NCI-H748 (cell line): ENCODE data around the gene HES1.
A peak's percentile ranks its signal among the peaks of the same experiment; 100 is the strongest.
"Not testable (repeated sequence)": the region's sequence is repeated elsewhere in the genome, so short reads cannot be mapped to it uniquely, and the experiment has no call there.

Experiments
- DNase-seq: peaks from one replicate; lab custom pipeline; 2025; ENCODE audit not compliant: unreplicated experiment; lab: John Stamatoyannopoulos, UW

The HES1 gene

DNA sequence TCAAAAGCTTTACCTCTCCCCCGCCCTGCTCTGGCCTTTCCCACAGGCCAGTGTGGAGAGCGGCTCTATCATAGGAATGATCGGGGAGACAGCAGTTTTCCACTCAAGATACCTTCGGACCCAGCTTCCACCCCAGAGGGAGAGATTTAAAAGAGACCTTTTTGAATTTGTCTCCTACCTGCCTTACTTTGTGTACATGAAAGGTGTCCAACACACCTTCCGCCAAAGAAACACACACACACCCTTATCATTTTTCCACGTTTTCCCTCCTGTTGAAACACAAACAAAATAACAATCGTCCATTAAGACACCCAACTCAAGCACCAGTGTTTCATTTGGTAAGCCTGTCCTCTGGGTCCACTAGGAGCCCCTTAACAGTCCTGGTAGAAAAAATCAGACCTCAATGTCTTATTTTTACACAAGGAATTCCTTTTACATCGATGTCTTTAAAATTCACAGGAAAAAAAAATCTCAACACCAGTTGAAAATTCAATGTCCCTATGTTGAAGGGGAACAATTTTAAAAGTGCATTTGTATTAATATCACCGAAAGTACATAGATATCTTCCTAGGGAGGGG lies 4.0 kb downstream of the HES1 start:
- no peak for DNase-seq

DNA sequence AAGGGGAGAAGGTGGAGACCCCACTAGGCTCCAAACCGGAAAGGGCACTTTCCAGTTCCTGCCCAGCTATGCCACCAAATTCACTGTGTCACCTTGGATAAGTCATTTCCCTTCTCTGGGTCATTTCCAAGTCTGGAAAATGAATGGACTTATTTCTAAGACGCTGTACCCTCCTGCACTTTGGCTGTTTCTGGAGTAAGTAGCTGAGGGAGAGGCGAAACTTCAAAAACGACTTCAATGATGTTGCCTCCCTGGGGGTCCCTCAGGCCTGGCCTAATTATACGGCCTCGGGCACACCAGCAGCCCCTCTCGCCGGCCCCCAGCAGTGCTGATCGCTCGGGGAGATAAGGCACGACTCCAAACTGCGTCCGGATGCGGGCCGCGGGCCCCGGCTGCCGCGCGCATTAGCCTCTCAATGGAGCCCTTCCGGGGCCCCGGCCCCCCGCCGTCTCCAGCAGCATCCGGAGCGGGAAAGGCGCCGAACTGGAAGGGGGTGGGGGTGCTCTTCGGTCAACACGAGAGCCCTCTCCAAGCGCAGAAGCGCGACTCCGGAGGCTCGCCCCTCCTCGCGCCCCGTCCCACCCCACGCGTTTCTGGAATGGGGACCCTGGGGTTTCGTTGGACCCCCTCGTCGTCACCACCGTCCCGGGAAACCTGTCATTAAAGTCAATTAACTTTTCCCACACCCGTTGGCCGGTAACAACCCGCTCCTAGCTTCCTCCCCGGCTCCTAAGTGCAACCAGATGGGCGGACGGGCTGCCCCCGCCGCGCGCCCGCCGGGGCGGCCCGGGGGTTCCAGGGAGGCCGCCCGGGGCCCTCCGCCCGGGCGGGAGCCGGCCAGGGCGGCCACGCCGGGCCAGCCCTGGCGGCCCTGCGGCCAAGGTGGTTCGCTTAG lies 4.8 kb downstream of the HES1 start:
- DNase-seq, result peak; percentile 58

DNA sequence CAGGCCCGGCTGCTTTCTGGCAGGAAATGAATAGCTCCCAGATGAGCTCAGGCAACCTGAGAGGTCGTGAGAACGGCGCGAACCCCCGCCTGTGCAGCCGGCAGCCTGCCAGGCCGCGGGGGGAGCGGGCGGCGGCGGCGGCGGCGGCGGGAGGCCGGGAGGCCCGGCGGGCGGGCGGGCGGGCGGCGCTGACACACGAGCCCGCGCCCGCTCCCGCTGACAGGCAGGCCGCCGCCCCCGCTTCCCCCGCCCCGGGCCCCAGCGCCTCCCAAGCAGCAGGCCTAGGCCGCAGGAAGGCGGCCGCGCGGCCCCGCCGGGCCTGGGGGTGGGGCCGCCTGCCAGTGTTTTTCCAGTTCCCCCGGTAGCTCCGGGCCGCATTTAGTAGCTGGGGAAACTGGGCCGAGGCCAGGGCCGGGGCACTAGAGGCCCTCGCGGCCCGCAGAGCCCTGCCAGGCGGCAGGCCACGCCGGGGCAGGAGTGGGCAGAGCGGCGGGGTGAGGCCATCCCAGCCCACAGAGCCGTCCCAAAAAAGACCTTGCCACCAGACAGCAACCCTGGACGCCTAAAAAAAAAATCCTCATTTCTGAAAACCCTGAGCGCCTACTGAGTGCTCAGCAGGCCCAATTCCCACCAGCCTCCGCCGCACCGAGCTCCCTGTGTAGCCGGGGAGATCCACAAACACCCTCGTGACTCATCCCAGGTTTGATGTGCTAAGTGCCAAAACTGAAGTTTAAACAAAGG lies 5.6 kb downstream of the HES1 start:
- DNase-seq, result peak; percentile 89

DNA sequence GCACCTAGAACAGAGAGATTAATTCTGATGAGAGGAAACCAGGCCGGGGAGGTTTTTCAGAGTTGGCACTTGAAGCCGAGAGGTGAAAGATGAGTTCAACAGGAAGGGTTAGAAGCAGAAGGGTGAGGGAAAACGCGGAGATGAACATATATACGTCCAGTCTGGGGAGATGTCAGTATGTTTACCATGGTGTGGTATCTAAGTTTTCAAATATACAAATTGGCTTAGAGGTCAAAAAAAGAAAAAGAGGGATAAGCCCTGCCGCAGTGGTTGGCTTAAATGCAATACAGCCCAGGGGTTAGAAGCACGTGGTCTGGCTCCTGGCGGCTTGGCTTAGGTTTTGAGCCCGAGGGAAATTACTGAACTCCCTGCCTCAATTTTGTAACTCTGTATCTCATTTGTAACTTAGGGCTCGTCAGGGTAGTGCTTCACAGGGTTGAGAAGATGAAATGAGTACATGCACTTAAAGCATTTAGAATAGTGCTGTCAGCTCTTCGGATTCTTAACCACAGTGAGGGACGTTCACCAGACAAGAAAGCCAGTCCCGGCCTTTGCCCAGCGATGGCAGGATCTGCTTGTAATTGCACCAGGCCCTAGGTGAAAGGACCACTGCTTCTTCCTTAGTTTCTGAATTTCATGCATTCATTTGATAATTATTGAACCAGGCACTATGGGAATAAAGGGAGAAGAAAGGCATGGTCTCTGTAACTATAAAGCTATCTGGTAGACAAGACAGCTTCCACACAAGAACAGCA lies 6.4 kb downstream of the HES1 start:
- no peak for DNase-seq

DNA sequence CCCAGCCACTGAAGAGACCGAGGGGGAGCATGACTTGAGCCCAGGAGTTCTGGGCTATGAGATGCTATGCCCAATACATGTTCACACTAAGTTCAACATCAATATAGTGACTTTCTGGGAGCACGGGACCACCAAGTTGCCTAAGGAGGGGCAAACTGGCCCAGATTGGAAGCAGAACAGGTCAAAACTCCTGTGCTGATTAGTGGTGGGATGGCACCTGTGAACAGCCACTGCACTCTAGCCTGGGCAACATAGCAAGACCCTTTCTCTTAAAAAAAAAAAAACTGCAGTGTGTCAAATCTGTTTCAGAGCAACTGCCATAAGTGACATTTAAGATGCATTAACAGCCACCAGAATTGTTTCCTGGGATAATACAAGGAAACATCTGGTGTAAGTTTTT lies 9.8 kb downstream of the HES1 start:
- no peak for DNase-seq

DNA sequence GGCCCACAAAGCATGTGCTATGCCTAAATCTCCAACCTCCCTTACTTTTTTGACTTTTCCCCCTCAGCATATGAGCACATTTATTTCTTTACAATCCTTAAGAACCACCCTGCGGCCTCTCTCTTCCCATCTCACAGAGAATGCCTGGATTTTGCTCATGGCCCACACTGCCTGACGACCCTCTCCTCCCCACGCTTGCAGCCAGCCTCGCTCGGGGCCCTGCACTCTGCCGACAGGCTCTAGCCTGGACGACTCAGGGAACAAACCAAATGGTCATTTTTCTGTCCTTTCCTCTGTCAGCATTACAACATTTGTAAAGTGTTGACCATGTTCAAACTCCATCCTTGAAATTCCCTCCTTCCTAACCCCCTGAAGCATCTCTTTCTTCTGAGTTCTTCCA lies 11.7 kb downstream of the HES1 start:
- no peak for DNase-seq

DNA sequence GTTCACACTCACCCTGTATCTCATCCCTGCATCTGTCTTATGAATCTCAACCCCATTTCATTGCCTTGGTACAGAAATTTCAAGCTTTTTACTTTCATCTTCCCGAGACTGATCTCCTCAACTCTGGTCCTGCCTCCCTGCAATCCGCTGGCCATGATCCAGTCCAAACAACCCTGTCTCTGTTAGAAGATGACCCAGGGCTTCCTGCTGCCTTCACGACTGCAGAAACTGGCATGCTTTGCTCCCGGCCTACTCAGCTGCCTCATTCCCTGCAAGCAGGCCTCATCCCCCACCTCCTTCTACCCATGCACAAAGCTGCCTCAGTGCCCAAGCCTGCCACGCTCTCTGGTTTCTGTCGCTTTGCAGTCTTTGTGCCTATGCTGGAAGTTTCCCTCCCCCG lies 12.4 kb downstream of the HES1 start:
- DNase-seq, result no peak

DNA sequence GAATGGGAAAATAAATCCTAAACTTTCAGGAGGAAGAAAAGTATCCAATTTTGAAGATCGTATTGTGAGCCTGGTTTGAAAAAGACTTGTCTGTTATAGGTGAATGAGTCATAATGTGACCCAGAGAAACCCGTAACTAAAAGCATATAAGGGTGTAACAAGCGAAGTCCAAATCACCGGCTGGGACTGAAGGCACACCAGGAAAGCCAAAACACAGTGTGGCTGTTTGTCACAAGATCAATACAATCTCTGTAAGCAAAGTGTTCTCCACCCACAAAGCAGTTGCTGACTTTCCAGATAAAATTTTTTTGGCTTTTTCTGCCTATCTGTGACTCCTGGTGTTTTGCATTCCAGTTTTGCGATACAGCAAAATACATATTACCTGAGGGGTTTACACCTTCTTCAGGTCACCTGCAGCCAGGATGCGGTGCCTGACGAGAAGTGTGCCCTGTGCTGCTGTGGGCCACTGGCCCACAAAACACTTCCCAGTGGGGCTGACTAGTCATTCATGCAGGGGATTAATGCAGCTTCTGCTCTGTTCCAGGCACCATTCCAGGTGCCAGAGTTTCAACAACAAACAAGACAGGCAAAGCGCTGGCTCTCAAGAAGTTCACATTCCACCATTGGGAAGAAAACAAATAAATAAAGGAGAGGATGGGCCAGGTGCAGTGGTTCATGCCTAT lies 14.4 kb downstream of the HES1 start:
- DNase-seq, result no peak

DNA sequence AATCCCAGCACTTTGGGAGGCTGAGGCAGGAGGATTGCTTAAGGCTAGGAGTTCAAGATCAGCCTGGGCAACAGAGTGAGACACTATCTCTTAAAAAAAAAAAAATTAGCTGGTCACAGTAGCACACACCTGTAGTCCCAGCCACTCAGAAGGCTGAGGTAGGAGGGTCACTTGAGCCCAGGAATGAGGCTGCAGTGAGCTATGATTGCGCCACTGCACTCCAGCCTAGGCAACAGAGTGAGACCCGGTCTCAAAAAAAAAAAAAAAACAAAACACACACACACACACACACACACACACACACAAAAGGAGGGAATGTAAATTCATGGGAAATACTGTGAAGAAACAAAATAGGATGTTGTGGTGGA lies 15.0 kb downstream of the HES1 start:
- not testable (repeated sequence) for DNase-seq

DNA sequence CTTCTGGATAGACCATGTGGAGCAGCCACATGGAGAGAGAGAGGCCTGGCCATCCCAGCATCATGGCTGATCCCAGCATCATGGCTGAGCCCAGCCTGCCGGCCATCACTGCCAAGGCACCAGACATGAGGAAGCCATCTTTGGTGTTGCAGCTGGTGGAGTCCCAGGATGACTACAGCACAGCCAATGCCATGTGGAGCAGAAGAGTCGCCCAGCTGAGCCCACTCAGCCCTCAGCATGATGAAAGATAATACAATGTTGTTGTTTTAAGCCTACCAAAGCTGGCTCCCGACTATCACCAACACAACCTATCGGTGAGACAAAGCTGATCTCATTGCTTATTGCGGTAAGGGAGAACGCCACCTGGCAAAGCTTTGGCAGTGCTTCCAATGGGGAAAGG lies 18.4 kb downstream of the HES1 start:
- no peak for DNase-seq

DNA sequence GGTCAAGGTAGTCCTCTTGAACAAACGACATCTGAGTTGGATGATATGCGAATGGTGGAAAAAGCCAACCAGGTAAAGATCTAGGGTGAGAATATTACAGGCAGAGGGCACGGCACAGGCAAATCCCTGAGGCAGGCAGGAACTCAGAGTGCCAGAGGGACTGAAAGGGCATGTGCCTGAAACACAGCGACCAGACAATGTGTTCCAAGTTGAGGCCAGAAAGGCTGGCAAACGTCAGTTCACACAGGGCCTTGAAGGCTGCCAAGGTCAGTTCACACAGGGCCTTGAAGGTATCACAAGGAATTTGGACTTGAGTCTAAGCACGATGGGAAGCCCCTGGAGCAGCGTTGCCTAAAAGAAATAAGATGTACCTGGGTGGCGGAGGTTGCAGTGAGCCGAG lies 20.1 kb downstream of the HES1 start:
- DNase-seq, result no peak

DNA sequence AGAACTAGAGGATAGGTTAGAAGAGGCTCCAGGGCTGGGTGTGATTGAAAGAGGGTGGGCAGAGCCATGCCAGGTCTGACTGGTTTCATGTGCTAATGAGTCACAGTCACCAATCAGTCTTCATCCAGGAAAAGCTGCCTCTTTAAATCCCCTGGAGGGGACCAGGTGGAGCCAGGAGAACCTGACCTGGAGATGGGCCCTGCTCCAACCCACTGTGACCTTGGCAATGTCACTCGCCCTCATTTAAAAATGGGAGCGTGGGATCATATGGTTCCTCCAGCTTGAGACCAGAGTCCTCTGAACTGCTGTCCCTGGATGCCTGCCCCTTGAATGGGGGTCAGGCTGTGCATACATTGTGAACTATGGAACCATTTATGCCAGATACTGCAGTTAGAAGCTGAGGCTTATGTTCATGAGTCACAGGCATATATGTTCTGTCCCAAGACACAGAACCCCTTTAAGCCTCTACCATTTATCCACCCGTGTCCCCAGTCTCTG lies 23.0 kb downstream of the HES1 start:
- no peak for DNase-seq

DNA sequence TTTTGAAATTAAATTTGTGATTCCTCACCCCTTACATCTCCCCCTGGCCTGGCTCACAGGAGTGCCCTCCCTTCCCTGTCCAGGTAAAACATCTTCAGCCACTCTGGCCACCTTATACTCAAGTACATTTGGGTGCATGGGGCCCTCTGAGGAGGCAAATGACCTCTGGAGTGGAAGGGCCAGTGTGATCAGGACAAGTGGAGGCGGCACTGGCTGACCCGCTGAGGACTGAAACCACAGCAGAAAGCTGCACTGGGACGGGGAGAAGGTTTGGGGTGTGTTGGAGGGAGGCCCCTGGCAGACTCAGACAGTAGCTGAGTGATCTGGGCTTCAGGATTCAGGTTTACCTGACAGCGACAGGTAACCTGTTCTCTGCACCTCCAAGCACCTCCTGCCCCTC lies 24.2 kb downstream of the HES1 start:
- DNase-seq, result no peak

DNA sequence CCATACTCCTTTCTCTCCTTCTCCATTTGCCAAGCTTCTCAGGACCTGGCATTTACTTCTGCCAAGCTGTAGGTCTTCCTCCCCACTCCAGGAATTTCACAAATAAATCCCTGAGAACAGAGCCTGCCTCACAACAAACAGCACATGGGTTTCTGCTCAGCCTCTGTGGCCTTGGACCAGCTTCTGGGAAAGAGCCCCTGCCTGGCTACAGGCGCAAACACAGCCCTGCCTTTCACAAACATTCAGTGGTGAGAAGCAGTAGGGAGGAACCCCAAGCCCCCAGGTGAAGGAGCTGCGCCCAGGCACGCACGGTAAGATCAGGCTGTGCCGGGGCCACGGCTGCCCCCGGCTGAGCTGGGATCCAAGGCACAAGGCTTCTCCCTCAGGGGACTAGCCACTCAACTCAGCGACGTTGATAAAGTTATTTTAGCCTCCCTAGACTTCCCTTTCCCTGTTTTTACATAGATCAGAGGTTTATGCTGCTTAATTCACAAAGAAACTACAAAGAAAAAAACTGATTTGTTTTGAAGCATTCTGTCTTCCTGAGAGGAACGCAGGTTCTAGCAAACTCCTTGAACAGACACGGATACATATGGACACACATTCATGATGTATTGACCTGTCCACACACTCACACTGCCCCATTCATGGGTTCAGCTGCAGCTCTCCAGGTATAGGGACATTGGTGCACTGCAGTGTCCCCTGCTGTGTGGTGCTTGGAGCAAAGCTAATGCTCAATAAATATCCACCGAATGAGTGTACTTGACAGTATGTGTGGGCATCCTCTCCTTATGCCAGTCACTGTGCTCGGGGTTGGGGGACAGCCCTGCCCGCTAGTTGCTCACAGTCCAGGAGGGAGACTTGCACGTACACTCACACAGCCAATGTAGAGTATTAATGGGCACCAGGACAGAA lies 25.4 kb downstream of the HES1 start:
- DNase-seq, result no peak

DNA sequence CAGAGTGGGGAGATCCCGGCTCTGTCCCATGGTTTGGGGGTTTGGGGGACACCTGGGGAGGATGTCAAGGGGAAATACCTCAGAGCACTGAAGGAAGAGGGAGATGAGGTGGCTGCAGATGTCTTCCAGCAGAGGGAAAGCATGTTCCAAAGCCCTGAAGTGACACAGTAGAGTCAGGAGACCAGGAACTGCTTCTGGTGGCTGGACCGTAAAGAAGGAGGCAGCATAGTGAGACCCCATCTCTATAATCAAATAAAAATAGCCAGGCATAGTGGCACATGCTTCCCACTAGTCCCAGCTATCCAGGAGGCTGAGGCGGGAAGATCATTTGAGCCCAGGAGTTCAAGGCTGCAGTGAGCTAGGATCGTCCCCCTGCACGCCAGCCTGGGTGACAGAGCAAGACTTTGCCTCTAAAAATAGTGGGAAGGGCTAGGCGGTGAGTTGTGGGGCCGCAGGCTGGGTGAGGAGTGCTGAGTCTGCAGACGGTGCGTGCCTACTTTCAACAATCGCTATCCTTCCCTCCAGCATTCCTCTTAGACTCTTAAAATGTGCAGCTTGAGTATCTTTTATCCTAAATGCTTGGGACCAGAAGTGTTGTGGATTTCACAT lies 26.2 kb downstream of the HES1 start:
- DNase-seq, result no peak

DNA sequence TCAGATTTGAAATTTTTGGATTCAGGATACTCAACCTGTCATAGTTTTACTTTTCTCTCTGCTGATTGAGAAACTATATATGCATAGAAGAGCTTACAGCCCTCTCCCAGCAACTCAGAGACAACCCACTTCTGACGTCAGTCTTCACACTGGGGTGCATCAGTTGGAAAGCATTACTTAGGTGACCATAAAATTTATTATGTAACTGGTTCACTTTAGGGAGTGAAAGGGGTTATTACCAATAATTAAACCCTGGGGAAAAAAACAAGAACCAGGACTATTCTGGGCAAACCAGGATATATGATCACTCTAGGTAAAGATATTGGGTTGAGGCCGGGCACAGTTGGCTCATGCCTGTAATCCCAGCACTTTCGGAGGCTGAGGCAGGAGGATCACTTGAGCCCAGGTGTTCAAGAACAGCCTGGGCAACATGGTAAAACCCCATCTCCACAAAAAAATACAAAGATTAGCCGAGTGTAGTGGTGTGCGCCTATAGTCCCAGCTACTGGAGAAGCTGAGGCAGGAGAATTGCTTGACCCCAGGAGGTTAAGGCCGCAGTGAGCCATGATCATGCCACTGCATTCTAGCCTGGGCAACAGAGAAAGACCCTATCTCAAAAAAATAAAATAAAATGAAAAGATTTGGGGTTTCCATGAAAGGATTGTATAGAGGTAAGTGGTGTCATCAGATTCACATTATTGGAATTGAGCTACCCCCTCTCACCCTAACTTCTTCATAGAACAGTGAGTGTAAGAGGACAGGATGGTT lies 27.1 kb downstream of the HES1 start:
- no peak for DNase-seq

DNA sequence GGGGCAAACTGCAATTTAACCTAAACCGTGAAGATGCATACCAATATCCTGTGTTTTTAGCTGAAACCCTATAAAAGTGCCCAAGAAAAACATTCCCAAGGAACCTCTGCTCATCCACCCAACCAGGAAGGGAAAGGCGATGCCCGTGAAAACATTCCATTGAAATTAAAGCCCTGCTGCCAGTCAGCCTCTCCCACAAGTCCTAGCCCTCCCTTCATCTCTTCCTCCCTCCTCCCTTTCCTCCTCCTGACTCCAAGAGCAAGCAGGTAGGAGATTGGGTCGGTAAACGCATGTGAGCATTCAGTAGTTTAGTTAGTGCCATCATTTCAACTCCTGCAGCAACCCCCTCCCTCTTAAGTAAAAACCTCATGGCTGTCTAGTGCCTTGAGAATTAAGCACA lies 27.7 kb downstream of the HES1 start:
- no peak for DNase-seq

DNA sequence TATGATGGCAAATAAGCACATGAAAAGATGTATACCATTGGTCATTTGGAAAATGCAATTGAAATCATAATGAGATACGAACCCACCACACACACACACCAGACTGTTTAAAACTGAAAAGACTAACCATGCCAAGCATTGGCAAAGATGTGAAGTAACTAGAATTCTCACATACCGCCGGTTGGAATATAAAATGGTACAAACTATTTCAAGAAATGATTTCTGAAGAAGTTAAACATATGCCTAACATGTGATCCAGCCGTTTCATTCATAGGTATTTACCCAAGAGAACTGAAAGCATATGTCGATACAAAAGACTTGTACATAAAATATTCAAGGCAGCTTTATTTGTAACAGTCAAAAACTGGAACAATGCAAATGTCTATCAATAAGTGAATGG lies 28.9 kb downstream of the HES1 start:
- no peak for DNase-seq
